ENCODE data around the gene QSOX1. TPM values are rescaled to one million over a fixed set of nuclear protein-coding genes. Genes with fewer than 3 reads are reported as not detected.

Gene QSOX1
- total and polyA plus RNA-seq, 2 of the 4 experiments (the other 2 are of a cell fraction) = 102 to 791 TPM

- no peak within 1 kb of the TSS for H2BK15ac ChIP-seq (ENCODE audit: low read depth, low read length)
- no peak within 1 kb of the TSS for H2BK5ac ChIP-seq (ENCODE audit: low read depth, low read length, poor library complexity, severe bottlenecking)
- no peak within 1 kb of the TSS; the same call in 1 of the 2 replicates for H3K27ac ChIP-seq (ENCODE audit: insufficient read depth, low read length)
- H3K18ac ChIP-seq (ENCODE audit: low read depth, low read length) = no peak within 1 kb of the TSS
- no TSS peak for BruUV-seq (replicated peaks)
- H4K91ac ChIP-seq (ENCODE audit: insufficient read depth, low read depth, low read length) = no peak within 1 kb of the TSS
- H3K9me1 ChIP-seq (ENCODE audit: insufficient read depth, low read length) = peaks cover 4% of the 10 kb centered on the region; the same call in 1 of the 2 replicates
- no peaks in the 10 kb centered on the region for H3K79me1 ChIP-seq (ENCODE audit: low read depth in 1 of 2, low read length in 2 of 2)
- ATAC-seq (ENCODE audit: low read depth) = peak; percentile 60
- H3K14ac ChIP-seq (replicated peaks; ENCODE audit: low read depth, low read length) = no peak within 1 kb of the TSS
- intact Hi-C loops (cut with micrococcal nuclease) = no loop called here
- H2BK120ac ChIP-seq (ENCODE audit: low read depth, low read length) = no peak within 1 kb of the TSS
- peak within 1 kb of the TSS; percentile 82 for H2AFZ ChIP-seq (replicated peaks; ENCODE audit: low read length, poor library complexity)
- H4K20me1 ChIP-seq (ENCODE audit: insufficient read depth, low read length) = peaks cover 17% of the 10 kb centered on the region
- no peak within 1 kb of the TSS for H4K5ac ChIP-seq (ENCODE audit: low read depth, low read length)
- CTCF ChIA-PET = interaction anchor here (1.0 kb wide), 1 partner anchor 186 kb away, joined by 3 read pairs; no protein-coding TSS in a partner anchor
- TF ChIP-seq MAZ (IDR thresholded peaks at IDR 0.05; ENCODE audit: borderline replicate concordance, low read depth, low read length) (no peak), MXI1 (IDR thresholded peaks at IDR 0.05; ENCODE audit: borderline replicate concordance, low read depth, low read length) (no peak), NFE2L2 (IDR thresholded peaks at IDR 0.05; ENCODE audit: low read depth, low read length) (no peak), FOS (IDR thresholded peaks at IDR 0.05; ENCODE audit: low read depth, low read length) (no peak), MAFK (IDR thresholded peaks at IDR 0.05; ENCODE audit: low read depth, low read length) (no peak), RCOR1 (IDR thresholded peaks at IDR 0.05; ENCODE audit: insufficient replicate concordance, low read length) (no peak)
- in situ Hi-C loops (cut with MboI; ENCODE audit: low sequenced_read_pairs) = no loop called here
- H2AK5ac ChIP-seq (ENCODE audit: low read depth, low read length) = no peak within 1 kb of the TSS
- no peaks in the 10 kb centered on the region for H3K36me3 ChIP-seq (ENCODE audit: control insufficient read depth, insufficient read depth, low read length)
- no peak within 1 kb of the TSS for H3K56ac ChIP-seq (ENCODE audit: extremely low read depth, insufficient read depth, low read length)
- no peaks in the 10 kb centered on the region; the same call in 1 of the 2 replicates for H3K4me1 ChIP-seq (ENCODE audit: control insufficient read depth, insufficient read depth, low read length)
- no peak within 1 kb of the TSS for H4K8ac ChIP-seq (ENCODE audit: low read depth in 2 of 2, low read length in 2 of 2)
- 0% methylated on average over 40 of the region's 105 CpGs; no CpG with 5 or more reads in 1 of the 2 experiments for WGBS, 2 experiments (ENCODE audit: extremely low coverage in 2 of 2, insufficient read length in 1 of 2)
- dilution Hi-C loops (cut with HindIII; ENCODE audit: low sequenced_read_pairs, unreplicated experiment) = no loop called here
- peak within 1 kb of the TSS; percentile 23; the same call in 1 of the 2 replicates for H3K9ac ChIP-seq (ENCODE audit: low read depth, low read length)
- H3K4ac ChIP-seq (ENCODE audit: low read depth, low read length) = no peak within 1 kb of the TSS
- no peak for DNase-seq
- H3K4me3 ChIP-seq (ENCODE audit: insufficient read depth, low read depth, low read length) = peak within 1 kb of the TSS; percentile 64
- peaks cover 78% of the 10 kb centered on the region for H3K27me3 ChIP-seq (ENCODE audit: control insufficient read depth, insufficient read depth, low read length)
- POLR2A ChIA-PET (ENCODE audit: unreplicated experiment) = no interaction called here
- no peak within 1 kb of the TSS for H2BK20ac ChIP-seq (ENCODE audit: low read depth, low read length)
- H2AK9ac ChIP-seq (replicated peaks; ENCODE audit: low read depth, low read length, poor library complexity) = no peak within 1 kb of the TSS
- no peak within 1 kb of the TSS for H3K23ac ChIP-seq (ENCODE audit: low read depth, low read length)
- H3K4me2 ChIP-seq (ENCODE audit: low read depth, low read length) = peak within 1 kb of the TSS; percentile 99
- peaks cover 5% of the 10 kb centered on the region; the same call in 1 of the 2 replicates for H3K9me3 ChIP-seq (ENCODE audit: control insufficient read depth, insufficient read depth, low read length)
These were observed 75.1 kb downstream of the QSOX1 start, which contains the start of gene LHX4 for GRCh38 chr1:180229483-180230415. TSS of gene LHX4 (plus strand) at chr1:180230264. CDS start at chr1:180230530, 266 bp downstream.
